SU-DHL-6 (cell line): ENCODE data around the gene BRMS1L.
A peak's percentile ranks its signal among the peaks of the same experiment; 100 is the strongest.

ENCODE experiments used
- H2AFZ ChIP-seq: fragments of 200-600 bp; sonication (generic); 2 replicates; pipeline ENCODE4 v1.6.1; 2014; ENCODE audit warnings: low read depth, mild to moderate bottlenecking, moderate library complexity, mixed read lengths, antibody characterized with exemption, low read length; ENCODE audit not compliant: severe bottlenecking
- H3F3A ChIP-seq: fragments of 200-600 bp; shearing (Covaris generic); 2 replicates; pipeline ENCODE4 v1.6.0; 2016; ENCODE audit warnings: antibody characterized with exemption, mild to moderate bottlenecking; ENCODE audit not compliant: insufficient read depth
- H3K27ac ChIP-seq: fragments of 200-600 bp; sonication (generic); 2 replicates; pipeline ENCODE4 v1.5.1; 2016; ENCODE audit warnings: low read depth, mild to moderate bottlenecking, low read length, moderate library complexity, mixed read lengths
- H3K27me3 ChIP-seq: fragments of 200-600 bp; sonication (generic), shearing (Covaris generic); 2 replicates; pipeline ENCODE4 v1.6.0; 2014; ENCODE audit warnings: mild to moderate bottlenecking, low read length
- H3K36me3 ChIP-seq: fragments of 200-600 bp; sonication (generic); 2 replicates; pipeline ENCODE4 v1.6.1; 2014; ENCODE audit warnings: mild to moderate bottlenecking, low read length, mixed read lengths
- H3K4me2 ChIP-seq: fragments of 300-600, 200-600 bp; shearing (Covaris generic), sonication (generic); 2 replicates; pipeline ENCODE4 v1.6.0; 2014; ENCODE audit warnings: low read length, low read depth, mild to moderate bottlenecking; ENCODE audit not compliant: poor library complexity, severe bottlenecking
- H3K4me3 ChIP-seq: fragments of 200-600 bp; sonication (generic); 2 replicates; pipeline ENCODE4 v1.5.1; 2014; ENCODE audit warnings: antibody characterized with exemption, low read length, mild to moderate bottlenecking, mixed read lengths; ENCODE audit not compliant: insufficient read depth, poor library complexity, severe bottlenecking
- H3K79me2 ChIP-seq: fragments of 200-600 bp; sonication (generic); 2 replicates; pipeline ENCODE4 v1.6.1; 2014; ENCODE audit warnings: mild to moderate bottlenecking, low read length, moderate library complexity; ENCODE audit not compliant: insufficient read depth
- H3K9ac ChIP-seq: fragments of 200-600 bp; sonication (generic); 2 replicates; pipeline ENCODE4 v1.7.0; 2014; ENCODE audit warnings: mild to moderate bottlenecking, low read length
- H3K9me2 ChIP-seq: fragments of 200-600 bp; sonication (generic); replicated peaks from 2 replicates; pipeline ENCODE4 v1.6.1; 2014; ENCODE audit warnings: low read length; ENCODE audit not compliant: insufficient read depth
- H3K9me3 ChIP-seq: fragments of 200-600 bp; sonication (generic); 2 replicates; pipeline ENCODE4 v1.6.1; 2014; ENCODE audit warnings: low read length, mixed read lengths; ENCODE audit not compliant: insufficient read depth
- H4K20me1 ChIP-seq: fragments of 200-600 bp; sonication (generic); 2 replicates; pipeline ENCODE4 v1.6.1; 2014; ENCODE audit warnings: low read depth, mild to moderate bottlenecking, antibody characterized with exemption, low read length, moderate library complexity, mixed read lengths
- CTCF ChIP-seq: fragments of 200-600 bp; sonication (generic); IDR thresholded peaks from one replicate; pipeline ENCODE4 v1.5.1; 2017; ENCODE audit warnings: antibody characterized with exemption, mild to moderate bottlenecking, low read length, moderate library complexity; ENCODE audit not compliant: insufficient read depth, poor library complexity, severe bottlenecking
- EZH2phosphoT487 ChIP-seq: fragments of 200-600 bp; sonication (generic), shearing (Covaris generic); conservative IDR thresholded peaks from 2 replicates; pipeline ENCODE4 v1.6.1; 2018; ENCODE audit warnings: mild to moderate bottlenecking, antibody characterized with exemption, low read length, moderate library complexity, mixed read lengths

BRMS1L gene

GRCh38 chr14:35810963-35811362 is 15.2 kb upstream of the BRMS1L start:
- Histone ChIP-seq H3K36me3 (no peaks in the 10 kb centered on the region), H3K9ac (no peak overlapping the region), H4K20me1 (no peaks in the 10 kb centered on the region), H3K27me3 (no peaks in the 10 kb centered on the region), H3K9me2 (no peaks in the 10 kb centered on the region), H3K9me3 (no peaks in the 10 kb centered on the region), H3K27ac (no peak overlapping the region), H3K4me2 (no peak overlapping the region), H3K79me2 (peaks cover 19% of the 10 kb centered on the region), H3F3A (peaks cover 33% of the 10 kb centered on the region), H2AFZ (no peak overlapping the region), H3K4me3 (no peak overlapping the region)
- TF ChIP-seq EZH2phosphoT487: no peak
- TF ChIP-seq CTCF: no peak

- H3K36me3 ChIP-seq: no peaks in the 10 kb centered on the region
- no peaks in the 10 kb centered on the region for H3K9me3 ChIP-seq
- H3K4me2 ChIP-seq: no peak overlapping the region
- H3K4me3 ChIP-seq: no peak overlapping the region
- H2AFZ ChIP-seq: no peak overlapping the region
- H3K79me2 ChIP-seq: no peaks in the 10 kb centered on the region
- H3K9me2 ChIP-seq: no peaks in the 10 kb centered on the region
- no peak for TF ChIP-seq EZH2phosphoT487
- TF ChIP-seq CTCF: peak; percentile 76
- peaks cover 2% of the 10 kb centered on the region for H3F3A ChIP-seq
- no peak overlapping the region for H3K27ac ChIP-seq
- H3K27me3 ChIP-seq: no peaks in the 10 kb centered on the region
- H4K20me1 ChIP-seq: no peaks in the 10 kb centered on the region
- no peak overlapping the region for H3K9ac ChIP-seq
These were observed 11.7 kb upstream of the BRMS1L start for GRCh38 chr14:35814371-35815005.

- Histone ChIP-seq H3K4me2 (no peak overlapping the region), H3K27me3 (no peaks in the 10 kb centered on the region), H3F3A (peaks cover 13% of the 10 kb centered on the region), H3K4me3 (no peak overlapping the region), H3K36me3 (no peaks in the 10 kb centered on the region), H4K20me1 (no peaks in the 10 kb centered on the region), H2AFZ (no peak overlapping the region), H3K9ac (no peak overlapping the region), H3K9me3 (no peaks in the 10 kb centered on the region), H3K9me2 (no peaks in the 10 kb centered on the region), H3K27ac (no peak overlapping the region), H3K79me2 (no peaks in the 10 kb centered on the region)
- TF ChIP-seq CTCF (peak; percentile 44), EZH2phosphoT487 (no peak)
These were observed 7.6 kb upstream of the BRMS1L start for GRCh38 chr14:35818346-35819115.
